ENCODE results near the gene ADGRL2.

GRCh38 chr1:81838600-81839218, 38.0 kb downstream of the ADGRL2 start:
- TF ChIP-seq, protein P1, sequence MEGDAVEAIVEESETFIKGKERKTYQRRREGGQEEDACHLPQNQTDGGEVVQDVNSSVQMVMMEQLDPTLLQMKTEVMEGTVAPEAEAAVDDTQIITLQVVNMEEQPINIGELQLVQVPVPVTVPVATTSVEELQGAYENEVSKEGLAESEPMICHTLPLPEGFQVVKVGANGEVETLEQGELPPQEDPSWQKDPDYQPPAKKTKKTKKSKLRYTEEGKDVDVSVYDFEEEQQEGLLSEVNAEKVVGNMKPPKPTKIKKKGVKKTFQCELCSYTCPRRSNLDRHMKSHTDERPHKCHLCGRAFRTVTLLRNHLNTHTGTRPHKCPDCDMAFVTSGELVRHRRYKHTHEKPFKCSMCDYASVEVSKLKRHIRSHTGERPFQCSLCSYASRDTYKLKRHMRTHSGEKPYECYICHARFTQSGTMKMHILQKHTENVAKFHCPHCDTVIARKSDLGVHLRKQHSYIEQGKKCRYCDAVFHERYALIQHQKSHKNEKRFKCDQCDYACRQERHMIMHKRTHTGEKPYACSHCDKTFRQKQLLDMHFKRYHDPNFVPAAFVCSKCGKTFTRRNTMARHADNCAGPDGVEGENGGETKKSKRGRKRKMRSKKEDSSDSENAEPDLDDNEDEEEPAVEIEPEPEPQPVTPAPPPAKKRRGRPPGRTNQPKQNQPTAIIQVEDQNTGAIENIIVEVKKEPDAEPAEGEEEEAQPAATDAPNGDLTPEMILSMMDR (conservative IDR thresholded peaks at IDR 0.05; ENCODE audit: low read depth, low read length): no peak
- TF ChIP-seq EZH2phosphoT487 (IDR thresholded peaks at IDR 0.05; ENCODE audit: borderline replicate concordance, low read length) (no peak), EZH2 (IDR thresholded peaks at IDR 0.05; ENCODE audit: low read length, unreplicated experiment) (no peak)

All from PC-3 (cell line).